Breast epithelium (tissue), 3 donors: Measurements from ENCODE around the gene STX3.

ENCODE experiments used
- CTCF ChIP-seq, 3 donors: fragments of 450-650 bp; IDR thresholded peaks; one replicate each; pipeline ENCODE4 v1.5.1; 2016 to 2017; ENCODE audit warnings: antibody characterized with exemption in 3 of 3, mild to moderate bottlenecking in 3 of 3, moderate library complexity in 3 of 3
- POLR2A ChIP-seq: fragments of 450-650 bp; IDR thresholded peaks from one replicate; pipeline ENCODE4 v1.6.1; 2016; ENCODE audit warnings: antibody characterized with exemption, mild to moderate bottlenecking, moderate library complexity

- TF ChIP-seq CTCF (IDR thresholded peaks at IDR 0.05) (no peak), POLR2A (no peak)
These were observed 24.3 kb downstream of the STX3 start for GRCh38 chr11:59779487-59779886.
